ENCODE data around the gene OSER1.

Gene OSER1

GRCh38 chr20:44172572-44172950, 38.0 kb downstream of the OSER1 start:
- no peak for DNase-seq

DNA sequence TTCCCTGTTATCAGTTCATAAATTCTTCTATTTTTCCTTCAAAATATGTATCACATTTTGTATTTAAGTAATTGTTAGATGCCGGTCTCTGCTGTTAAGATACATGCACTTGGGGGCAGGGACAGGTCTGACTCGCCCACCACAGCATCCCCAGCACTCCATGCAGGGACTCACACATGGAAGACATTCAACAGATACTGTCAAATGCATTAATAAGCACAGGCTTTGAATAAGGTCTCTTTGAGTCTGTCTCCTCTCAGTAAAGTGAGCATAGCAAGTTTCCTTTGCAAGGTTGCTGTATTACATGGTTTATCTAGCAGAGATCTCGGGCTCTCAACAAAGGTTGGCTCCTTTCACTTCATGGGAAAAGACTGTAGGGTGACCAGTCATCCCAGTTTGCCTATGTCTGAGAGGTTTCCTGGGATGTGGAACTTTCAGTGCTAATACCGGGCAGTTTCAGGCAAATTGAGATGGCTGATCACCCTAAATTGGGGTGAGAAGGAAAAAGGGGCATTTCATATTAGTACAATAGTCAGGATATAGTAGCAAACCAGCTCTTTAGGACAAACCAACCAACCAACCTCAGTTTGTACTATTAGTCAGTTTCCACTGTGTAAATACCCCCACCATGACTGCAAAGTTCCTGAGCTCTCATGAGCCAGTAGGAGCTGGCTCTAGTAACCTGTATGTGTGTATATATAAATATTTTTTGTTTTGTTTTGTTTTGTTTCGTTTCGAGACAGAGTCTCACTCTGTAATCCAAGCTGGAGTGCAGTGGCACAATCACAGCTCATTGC, 38.6 kb downstream of the OSER1 start:
- DNase-seq = no peak

DNA sequence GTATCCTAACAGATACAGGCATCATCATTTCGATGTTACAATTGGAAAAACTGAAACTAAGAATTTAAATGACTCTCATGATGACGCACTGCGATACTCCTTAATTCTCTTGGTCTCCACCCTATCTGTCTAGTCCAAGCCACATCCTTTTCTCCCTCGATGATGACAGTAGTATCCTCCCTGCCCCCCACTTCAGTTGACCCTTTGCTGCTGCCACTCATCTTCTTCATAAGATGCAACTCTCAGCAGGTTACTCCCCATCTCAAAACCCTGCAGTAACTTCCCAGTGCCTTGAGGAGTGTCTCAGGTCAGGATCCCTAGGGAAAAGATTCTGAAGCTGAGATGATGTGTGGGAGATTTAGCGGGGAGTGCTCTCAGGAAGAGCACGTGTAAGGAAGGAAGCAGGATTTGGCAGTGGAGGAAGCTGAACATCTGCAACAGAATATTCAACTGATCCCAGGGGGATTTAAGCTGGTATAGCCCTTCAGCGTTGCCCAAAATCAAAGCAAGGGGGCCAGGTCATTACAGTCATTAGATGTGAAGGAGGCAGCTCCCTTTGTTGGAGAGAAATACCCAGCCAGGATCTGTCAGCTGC, 39.7 kb downstream of the OSER1 start:
- no peak for DNase-seq

- no peak for DNase-seq
Observed at GRCh38 chr20:44167736-44168135, 42.8 kb downstream of the OSER1 start.

GRCh38 chr20:44166477-44166876, 44.1 kb downstream of the OSER1 start:
- no peak for DNase-seq

GRCh38 chr20:44166008-44166407, 44.6 kb downstream of the OSER1 start:
- DNase-seq = no peak

- DNase-seq = no peak
Observed at GRCh38 chr20:44160133-44160532, 50.4 kb downstream of the OSER1 start.

DNA sequence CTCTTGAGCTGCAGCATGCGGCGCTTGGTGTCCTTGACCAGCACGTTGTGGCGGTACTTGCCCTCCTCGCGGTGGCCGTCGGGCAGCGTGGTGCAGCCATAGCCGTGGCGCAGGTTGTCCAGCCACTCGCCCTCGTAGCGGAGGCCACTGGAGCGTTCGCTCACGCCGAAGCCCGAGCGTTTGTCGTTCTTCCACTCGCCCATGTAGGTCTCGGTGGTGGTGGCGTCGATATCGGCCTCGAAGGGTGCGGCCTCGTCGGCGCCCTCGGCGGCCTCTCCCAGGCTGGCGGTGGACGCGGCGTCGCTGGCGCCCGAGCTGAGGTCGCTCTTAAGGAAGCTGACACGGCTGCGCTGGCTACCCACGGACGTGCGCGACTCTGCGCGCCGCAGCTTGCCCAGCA, 50.9 kb downstream of the OSER1 start:
- no peak for DNase-seq

DNA sequence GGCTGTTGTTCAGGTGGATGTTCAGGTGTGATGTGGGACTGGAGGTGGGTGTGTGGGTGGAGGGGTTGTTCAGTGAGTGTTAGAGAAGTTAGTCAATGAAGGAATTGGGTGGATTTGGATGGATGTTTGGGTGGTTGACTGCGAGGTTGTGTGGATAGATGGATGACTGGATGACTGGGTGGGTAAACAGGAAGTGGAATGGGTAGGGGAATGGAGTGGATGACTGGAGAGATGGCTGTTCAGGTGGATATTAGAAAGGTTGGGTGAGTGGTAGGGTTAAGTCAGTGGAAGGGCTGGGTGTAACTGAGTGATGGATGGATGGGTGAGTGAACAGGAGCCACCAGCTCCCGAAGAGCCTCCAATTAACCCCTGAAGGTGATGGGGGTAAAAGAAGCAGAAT, 51.4 kb downstream of the OSER1 start:
- DNase-seq = no peak

- no peak for DNase-seq
Observed at GRCh38 chr20:44157061-44157460, 53.5 kb downstream of the OSER1 start.

GRCh38 chr20:44154521-44155001, 56.0 kb downstream of the OSER1 start:
- DNase-seq = no peak

DNA sequence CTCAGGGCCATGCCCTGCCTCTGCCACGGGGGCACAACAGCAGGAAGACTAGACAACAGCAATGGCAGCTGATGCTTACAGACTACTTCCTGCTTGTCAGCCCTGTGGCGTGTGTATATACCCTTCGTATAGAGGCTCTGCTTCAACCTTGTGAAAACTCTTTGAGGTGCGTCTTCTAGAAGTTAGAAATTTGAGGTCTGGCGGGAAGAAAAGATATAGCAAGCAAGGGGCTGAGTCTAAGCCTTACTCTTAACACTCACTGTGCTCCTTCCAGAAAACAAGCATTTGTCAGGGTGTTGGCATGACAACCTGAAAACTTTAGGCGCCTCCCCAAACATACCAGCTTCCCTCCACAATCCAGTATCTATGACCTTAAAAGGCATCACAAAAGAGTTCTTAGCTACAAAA, 56.9 kb downstream of the OSER1 start:
- DNase-seq = no peak

GRCh38 chr20:44151621-44152416, 58.8 kb downstream of the OSER1 start:
- no peak for DNase-seq

DNA sequence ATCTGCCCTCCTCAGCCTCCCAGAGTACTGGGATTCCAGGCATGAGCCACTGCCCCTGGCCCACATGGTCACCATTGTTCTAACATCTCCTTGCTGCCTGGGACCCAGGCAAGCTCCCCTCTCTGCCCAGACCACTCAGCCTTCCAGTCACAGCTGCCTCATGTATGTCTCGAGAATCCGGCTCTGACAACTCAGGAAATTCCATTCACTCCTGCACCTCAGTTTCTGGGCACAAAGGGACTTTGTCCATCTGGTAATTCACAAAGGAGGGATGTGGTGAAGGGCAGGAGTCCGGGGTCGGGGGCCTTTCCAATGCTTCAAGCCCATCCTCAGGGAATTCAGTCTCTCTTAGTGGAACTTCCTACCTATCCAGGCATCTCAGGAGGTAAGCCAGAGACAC, 64.3 kb downstream of the OSER1 start:
- DNase-seq = no peak
